Epidermal melanocyte (primary cell): ENCODE measurements around the gene BBS1.
"Not testable (repeated sequence)": the region's sequence is repeated elsewhere in the genome, so short reads cannot be mapped to it uniquely, and the experiment has no call there.

Experiments used
- DNase-seq: peaks from one replicate; pipeline ENCODE4 v3.0.0; 2011; ENCODE audit warnings: low spot score; ENCODE audit not compliant: insufficient read length

The BBS1 gene

GRCh38 chr11:66524304-66525040 lies 14.0 kb downstream of the BBS1 start:
- no peak for DNase-seq

GRCh38 chr11:66529069-66529468 lies 18.6 kb downstream of the BBS1 start:
- DNase-seq, result no peak

GRCh38 chr11:66529655-66530054 lies 19.2 kb downstream of the BBS1 start:
- no peak for DNase-seq

- no peak for DNase-seq
These were observed 20.7 kb downstream of the BBS1 start for GRCh38 chr11:66530927-66531709.

GRCh38 chr11:66531841-66532240 lies 21.4 kb downstream of the BBS1 start:
- DNase-seq, result no peak

GRCh38 chr11:66532784-66533183 lies 22.3 kb downstream of the BBS1 start:
- DNase-seq, result no peak

- no peak for DNase-seq
These were observed 28.9 kb downstream of the BBS1 start for GRCh38 chr11:66539170-66539869.

- DNase-seq, result no peak
These were observed 29.4 kb downstream of the BBS1 start for GRCh38 chr11:66539870-66540213.

- not testable (repeated sequence) for DNase-seq
These were observed 30.2 kb downstream of the BBS1 start for GRCh38 chr11:66540598-66540997.

GRCh38 chr11:66541892-66542291 lies 31.5 kb downstream of the BBS1 start:
- no peak for DNase-seq

- no peak for DNase-seq
These were observed 31.9 kb downstream of the BBS1 start for GRCh38 chr11:66542362-66542761.

GRCh38 chr11:66543263-66544107 lies 33.0 kb downstream of the BBS1 start:
- no peak for DNase-seq

GRCh38 chr11:66544952-66545351 lies 34.5 kb downstream of the BBS1 start:
- not testable (repeated sequence) for DNase-seq

- DNase-seq, result peak; percentile 97
These were observed 35.4 kb downstream of the BBS1 start, which contains the start of gene ZDHHC24 for GRCh38 chr11:66545701-66546367. Gene ZDHHC24, minus strand, starts transcription at chr11:66546048. Its CDS starts 45 bp downstream, at chr11:66546003.

GRCh38 chr11:66546368-66546965 lies 36.0 kb downstream of the BBS1 start, which contains the start of gene ACTN3:
Gene ACTN3, plus strand, starts transcription at chr11:66546903. Its CDS starts 35 bp downstream, at chr11:66546938.
- no peak for DNase-seq

- DNase-seq, result no peak
These were observed 36.7 kb downstream of the BBS1 start for GRCh38 chr11:66546966-66547661.

GRCh38 chr11:66547662-66548009 lies 37.2 kb downstream of the BBS1 start:
- no peak for DNase-seq

GRCh38 chr11:66548041-66548440 lies 37.6 kb downstream of the BBS1 start:
- no peak for DNase-seq

GRCh38 chr11:66548774-66549630 lies 38.6 kb downstream of the BBS1 start:
- DNase-seq, result no peak
